ENCODE results near the gene RGS19.

Gene RGS19

GRCh38 chr20:64062596-64063388 lies 16.5 kb downstream of the RGS19 start, which contains the start of gene TCEA2:
Gene TCEA2, plus strand, starts transcription at chr20:64063198. Its CDS starts 115 bp downstream, at chr20:64063313.
- peak; percentile 94 for DNase-seq

GRCh38 chr20:64062276-64062595 lies 17.1 kb downstream of the RGS19 start:
- no peak for DNase-seq

- no peak for DNase-seq
Measured at GRCh38 chr20:64058536-64058935, 20.8 kb downstream of the RGS19 start.

DNA sequence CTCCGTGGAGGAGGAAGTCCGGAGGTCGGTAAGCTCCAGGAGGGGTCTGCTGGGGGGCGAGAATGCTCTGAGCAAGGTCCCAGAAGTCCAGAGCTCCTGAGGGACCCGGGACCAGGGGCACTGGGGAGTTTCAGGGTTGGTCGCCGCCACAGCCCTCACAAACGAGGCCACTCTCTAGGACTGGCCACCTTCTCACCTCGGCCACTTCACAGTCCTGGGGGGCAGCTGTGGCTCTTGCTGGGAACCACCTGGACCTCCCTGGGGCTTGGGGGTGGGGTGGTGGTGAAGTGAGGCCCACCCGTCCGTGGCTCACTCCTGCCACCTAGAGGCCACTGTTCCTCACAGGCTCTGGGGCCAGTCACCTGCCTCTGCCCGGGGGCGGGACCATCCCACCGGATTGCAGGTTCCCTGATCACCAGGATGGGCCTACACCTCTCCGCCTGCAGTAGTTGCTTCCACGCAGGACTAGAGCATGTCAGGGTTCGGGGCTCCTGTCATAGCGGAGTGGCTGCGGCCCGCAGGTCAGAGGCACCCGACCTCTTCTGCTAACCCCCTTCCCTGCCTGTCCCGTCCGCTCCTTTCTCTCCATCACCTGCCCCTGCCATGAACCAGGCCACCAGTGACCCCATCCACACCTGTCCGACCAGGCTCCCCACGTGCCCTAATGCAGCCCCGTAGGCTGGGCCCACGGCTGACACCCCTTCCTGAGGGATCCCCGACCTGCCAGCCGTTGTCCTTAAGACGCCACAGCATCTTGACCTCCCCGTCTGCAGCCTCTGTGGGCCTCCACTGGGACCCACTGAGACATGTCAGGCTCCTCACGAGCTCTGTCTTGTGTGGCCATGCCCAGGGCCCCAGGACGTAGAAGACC lies 21.5 kb downstream of the RGS19 start:
- DNase-seq: peak; percentile 61

DNA sequence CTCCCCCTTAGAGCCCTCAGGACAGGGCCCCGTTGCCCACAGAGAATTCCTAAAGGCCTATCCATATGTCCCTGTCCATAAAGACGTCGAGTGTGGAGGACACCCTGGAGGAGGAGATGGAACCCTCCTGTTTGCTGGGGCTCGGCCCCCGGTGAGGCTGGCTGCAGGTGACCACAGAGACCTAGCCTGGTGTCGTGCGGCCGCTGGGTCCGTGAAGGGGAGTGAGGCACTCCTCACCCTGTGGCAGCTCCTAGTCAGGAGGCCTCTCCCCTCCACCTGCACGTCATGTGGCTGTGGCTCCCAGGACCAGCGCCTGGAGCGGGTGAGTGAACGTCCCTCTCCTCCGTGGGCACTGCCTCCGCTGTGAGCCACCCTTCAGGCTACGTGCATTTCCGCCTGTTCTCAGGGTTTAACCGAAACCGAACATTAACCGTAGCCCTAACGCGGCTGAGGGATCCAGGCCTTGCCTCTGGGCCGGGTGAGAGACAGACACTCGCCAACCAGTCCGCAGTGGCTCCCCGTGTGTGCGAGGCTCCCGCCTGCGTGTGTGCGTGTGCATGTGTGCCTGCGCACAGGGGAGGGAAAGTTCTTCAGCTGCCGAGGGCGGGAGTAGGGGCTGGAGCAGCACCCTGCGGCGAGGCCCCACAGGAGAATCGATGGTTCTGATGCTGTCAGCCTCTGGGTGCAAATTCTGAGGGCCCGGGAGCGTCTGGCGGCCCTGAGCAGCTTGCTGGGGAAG lies 22.3 kb downstream of the RGS19 start:
- no peak for DNase-seq

- DNase-seq: no peak
Measured at GRCh38 chr20:64056639-64056888, 22.8 kb downstream of the RGS19 start.

DNA sequence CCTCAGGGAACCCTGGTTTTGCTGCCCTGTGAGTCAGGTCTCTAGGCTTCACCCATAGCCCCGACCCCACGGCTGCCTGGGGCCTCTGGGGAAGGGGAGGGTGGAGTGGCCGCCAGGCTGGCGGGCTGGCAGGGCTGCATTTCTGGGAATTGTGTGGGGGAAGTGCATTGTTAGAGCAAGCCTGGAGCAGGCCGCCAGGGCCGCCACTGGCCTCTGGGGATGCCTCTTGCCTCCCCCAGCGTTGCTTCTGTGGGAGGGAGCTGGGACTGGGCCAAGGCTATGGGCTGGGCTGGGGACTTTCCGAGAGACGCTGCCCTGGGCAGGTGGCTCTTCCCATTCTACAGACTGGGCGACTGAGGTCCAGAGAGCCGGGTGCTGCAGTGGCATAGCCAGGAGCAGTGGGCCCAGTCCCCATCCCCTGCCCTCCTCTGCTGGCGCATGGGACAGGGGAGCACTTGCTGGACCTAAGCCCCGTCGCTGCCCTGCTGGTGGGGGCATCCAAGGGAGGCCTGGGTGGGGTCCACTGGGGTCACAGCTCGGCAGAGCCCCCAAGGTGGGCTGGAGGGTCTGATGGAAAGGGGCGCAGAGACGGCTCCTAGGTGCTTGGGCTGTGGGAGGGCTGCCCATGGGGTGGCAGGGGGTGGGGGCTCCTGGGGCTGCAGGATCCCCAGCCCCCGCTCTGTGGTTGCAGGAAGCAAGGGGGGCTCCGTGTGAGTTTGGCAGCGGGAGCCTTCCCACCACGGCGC lies 23.3 kb downstream of the RGS19 start:
- DNase-seq: peak; percentile 35

DNA sequence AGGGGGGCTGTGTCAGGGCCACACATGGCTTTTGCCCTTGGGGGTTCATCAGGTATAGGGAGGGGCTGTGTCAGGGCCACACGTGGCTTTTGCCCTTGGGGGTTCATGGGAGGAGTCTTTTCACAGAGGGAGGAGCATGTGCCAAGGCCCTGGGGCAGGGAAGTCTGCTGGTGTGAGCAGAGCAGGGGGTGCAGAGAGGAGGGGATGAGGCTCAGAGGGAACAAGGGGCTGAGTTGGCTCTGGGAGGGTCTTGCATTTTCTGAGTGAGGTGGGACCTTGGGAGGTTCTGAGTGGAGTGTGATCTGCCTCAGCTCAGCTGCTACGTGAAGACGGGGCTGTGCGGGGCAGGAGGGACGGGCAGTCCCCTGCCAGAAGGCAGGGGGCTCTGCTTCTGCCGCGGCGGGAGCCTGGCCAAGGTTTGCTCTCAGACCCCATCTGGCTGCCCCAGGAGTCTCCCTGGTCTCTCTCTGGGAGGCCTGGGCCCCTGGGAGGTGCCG lies 23.9 kb downstream of the RGS19 start:
- DNase-seq: no peak

DNA sequence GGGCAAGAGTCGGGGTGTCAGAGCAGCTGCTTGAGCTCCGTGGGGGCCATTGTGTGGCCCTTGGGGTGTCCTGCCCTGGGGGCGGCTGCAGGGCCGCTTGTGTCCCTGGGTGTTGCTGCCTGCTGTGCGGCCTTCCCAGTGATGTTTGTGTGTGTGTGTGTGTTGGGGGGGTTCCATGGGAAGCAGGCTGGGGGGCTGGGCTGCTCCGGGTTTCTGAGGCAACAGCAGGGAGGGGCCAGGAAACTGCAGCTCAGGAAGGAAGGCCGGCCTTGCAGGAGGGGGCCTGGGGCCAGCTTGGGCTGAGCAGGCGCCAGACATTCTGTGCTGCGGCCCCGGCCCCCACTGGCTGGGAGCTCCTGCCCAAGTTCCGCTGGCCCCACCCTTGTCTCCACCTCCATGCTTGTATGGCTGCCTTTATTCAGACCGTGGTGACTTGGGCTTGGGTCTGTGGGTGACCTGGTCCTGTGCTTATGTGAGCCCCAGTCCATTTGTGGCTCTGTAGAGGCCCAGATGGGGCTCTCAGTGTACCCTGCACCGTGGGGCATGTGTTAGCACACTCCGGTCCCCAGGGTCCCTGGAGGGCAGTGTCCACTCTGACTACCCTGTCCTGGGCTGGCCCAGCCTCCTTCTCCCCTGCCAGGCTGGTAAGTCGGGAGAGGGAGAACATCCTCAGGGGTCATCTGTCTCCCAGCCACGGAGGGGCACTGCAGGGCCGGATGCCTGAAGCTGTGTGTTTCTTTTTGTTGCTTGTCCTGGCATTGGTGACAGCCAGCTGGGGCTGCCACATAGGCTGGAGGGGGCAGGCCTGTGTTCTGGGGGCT lies 25.3 kb downstream of the RGS19 start:
- peak; percentile 62 for DNase-seq

GRCh38 chr20:64052987-64053840 lies 26.1 kb downstream of the RGS19 start:
- no peak for DNase-seq

DNA sequence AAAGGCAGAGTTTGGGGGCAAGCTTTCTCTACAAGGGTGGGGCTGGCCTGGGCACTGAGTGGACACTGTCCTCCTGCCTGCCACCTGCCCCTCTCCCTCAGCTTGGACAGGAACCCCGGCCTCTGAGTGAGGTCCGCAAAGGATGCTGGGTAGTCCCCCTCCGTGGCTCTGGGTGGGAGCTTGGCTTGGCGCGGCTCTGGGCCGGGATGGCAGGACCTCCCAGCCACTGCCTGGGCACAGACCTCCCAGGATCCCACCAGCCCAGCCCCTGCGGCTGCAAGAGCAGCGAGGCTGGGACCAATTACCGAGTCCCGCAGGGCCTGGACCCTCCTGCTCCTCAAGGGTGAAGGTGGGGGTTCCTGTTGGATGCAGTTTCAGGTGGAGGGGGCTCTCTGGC lies 27.0 kb downstream of the RGS19 start:
- no peak for DNase-seq

GRCh38 chr20:64051561-64052325 lies 27.6 kb downstream of the RGS19 start:
- DNase-seq: no peak

DNA sequence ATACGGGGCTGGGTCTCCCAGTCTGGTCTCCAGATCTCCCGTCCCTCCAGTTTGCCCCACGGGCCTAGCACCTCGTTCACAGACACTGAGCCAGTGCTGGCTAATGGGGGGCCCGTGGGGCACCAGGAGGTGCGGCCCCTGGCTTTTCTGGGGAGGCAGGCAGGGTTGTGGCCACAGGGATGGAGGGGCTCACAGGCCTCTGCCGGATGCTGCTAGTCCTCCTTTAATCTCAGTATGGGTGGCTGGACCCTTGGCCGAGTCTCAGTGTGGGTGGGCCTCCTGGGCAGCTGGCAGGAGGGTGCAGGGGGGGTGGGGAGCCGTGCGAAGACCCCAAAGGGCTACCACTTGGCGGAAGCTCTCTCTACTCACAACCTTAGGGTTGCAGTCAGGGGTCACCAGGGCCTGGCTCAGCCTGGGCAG lies 28.3 kb downstream of the RGS19 start:
- DNase-seq: no peak

DNA sequence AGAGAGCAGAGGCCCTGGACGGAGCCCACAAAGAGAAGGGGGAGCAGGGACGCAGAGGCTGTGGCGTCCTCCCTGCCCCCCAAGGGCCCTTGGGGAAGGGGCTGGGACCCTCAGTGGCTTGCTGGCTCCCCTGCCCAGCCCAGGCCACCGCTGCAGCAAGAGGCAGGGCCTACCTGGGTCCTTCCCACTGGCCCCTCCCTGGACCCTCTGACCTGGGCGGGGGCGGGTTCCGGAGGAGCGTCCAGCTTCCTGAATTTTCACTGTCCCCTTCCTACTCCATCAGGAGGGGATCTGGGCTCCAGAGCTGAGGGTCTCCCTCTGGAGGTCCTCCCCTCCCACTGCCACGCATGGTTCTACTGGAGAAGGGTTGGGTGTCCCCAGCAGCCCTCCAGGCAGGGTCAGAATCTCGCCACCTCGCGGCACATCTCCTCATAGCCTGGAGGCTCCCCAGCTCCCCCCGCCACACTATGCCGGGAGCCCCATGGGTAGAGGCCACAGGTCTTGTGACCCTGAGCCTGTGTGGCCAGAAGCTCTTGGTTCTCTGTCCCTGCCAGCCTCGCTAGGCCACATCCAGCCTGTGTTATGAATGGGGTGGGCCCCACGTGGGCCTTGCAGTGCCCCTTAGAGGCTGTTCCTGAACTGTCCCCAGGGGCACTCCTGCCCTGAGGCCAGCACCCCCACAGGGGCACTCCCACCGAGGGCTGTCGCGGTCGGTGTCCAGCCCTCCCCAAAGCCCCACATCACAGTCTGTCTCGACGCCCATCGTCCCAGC lies 28.9 kb downstream of the RGS19 start:
- DNase-seq: no peak

DNA sequence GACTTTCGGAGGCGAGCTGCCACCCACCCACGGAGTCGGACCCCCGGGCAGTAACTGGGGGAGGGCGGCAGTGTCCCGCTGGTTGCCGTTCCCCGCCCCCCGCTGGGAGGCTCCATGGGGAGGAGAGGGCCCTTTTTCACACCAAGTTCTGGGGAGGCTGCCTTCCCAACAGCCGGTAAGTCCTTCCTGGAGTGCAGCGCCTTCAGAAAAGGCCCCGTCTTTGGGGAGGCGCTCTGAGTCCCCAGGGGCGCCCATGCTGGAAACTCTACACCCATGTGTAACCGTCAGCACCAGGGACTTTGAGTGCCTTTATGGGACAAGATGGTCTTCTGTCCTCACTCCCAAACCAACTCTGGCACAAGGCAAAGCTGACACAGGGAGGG lies 29.4 kb downstream of the RGS19 start:
- no peak for DNase-seq

DNA sequence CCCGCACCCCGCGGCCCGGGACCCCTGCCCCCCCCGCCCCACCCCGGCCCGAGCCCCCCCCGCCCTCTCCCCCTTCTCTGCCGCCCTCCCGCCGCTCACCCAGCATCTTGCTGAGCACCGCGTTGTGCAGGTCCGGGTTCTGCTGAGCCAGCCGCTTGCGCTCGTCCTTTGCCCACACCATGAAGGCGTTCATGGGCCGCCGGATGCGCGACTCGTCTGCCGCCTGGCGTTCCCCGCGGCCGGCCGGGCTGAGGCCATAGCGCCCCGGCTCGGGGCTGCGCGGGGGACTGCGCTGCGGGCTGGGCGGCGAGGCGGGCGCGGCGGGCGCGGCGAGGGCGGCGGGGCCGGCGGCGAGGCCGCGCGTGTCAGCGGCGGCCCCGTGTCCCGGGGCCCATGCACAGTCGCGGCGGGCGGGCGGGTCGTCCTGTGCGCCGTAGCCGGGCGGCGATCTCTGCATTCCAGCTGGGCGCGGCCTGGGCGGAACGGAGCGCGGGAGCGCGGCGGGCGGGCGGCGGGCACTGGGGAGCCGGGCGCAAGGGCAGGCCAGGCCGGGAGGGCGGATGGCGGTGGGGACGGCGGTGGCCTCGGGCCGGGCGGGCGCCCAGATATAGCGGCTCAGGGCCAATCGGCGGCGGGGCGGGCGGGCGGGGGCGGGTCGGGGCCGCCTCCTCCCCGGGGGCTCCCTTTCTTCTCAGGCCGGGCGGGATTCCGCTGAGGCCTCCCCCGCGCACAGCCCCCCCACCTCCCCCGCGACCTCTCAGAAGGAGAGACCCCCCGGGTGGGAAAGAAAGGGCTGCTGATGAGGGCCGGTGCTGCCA lies 30.0 kb downstream of the RGS19 start, which contains the start of gene SOX18:
SOX18 (minus strand) TSS at position 580 of the 818 bp plus-strand sequence; CDS start at position 457, 123 bp downstream.
- no peak for DNase-seq

DNA sequence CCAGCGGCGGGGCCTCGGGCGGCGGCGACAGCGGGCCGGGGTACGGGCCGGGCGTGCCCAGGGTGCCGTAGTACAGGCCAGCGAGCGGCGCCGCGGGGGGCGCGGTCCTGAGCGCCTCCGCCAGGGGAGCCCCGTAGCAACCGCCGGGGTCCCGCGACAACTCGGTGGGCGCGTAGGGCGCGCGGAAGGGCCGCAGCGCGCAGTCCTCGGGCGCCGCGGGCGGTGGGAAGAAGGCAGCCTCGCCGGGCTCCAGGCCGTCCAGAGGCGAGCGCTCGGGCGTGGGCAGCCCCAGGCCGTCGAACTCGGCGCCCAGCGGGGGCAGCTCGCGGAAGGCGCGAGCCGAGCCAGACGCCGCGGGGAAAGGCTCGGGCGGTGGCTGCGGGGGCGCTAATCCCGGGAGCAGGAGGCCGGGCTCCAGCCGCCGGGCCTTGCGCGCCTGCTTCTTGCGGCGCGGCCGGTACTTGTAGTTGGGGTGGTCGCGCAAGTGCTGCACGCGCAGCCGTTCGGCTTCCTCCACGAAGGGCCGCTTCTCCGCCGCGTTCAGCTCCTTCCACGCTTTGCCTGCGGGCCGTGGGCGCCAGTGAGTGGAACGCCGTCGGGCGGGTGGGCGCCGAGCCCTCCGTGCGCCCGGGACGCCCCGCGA lies 30.8 kb downstream of the RGS19 start:
- DNase-seq: no peak

DNA sequence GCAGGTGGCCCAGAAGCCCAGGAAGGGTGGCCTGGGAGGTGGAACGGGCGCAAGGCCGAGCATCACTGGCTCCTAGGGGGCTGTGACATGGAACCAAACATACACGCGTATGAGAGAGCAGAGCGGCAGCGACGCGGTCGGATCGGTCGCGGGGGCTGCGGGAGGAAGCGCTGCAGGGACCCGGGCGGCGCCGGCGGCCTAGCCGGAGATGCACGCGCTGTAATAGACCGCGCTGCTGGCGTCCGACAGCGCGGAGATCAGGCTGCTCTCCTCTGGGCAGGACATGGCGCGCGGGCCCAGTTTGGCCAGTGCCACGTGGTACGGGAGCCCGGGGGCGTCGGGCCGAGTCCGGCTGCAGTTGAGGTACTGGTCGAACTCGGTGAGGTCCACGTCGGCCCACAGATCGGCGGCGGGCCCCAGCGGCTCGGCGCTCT lies 31.3 kb downstream of the RGS19 start:
- DNase-seq: no peak
